Chondrocyte (in vitro differentiated cells): ENCODE data around the gene RNF144A. TPM values are rescaled to one million over a fixed set of nuclear protein-coding genes. Genes with fewer than 3 reads are reported as not detected.

Experiments
- DNase-seq: peaks from one replicate; pipeline ENCODE4 v3.0.0; 2021; ENCODE audit warnings: mixed read lengths, low spot score
- H3K27ac Mint-ChIP-seq: one replicate; pipeline ENCODE4 v1.8.0; 2021; ENCODE audit warnings: mild to moderate bottlenecking, moderate library complexity, mixed read lengths; ENCODE audit not compliant: unreplicated experiment
- H3K27me3 Mint-ChIP-seq: 2 replicates; pipeline ENCODE4 v1.8.0; 2021; ENCODE audit warnings: low read depth, mixed read lengths
- H3K36me3 Mint-ChIP-seq: 2 replicates; pipeline ENCODE4 v1.8.0; 2021; ENCODE audit warnings: low read depth, mixed read lengths
- H3K4me1 Mint-ChIP-seq: 2 replicates; pipeline ENCODE4 v1.8.0; 2021; ENCODE audit warnings: low read depth, mild to moderate bottlenecking, mixed read lengths
- H3K4me3 Mint-ChIP-seq: one replicate; pipeline ENCODE4 v1.8.0; 2021; ENCODE audit warnings: mild to moderate bottlenecking, moderate library complexity, mixed read lengths; ENCODE audit not compliant: unreplicated experiment
- H3K9me3 Mint-ChIP-seq: 2 replicates; pipeline ENCODE4 v1.8.0; 2021; ENCODE audit warnings: low read depth, mixed read lengths
- CTCF ChIP-seq: fragments of 200-600 bp; sonication (generic); IDR thresholded peaks from 2 replicates; pipeline ENCODE4 v1.5.0; 2021; ENCODE audit warnings: antibody characterized with exemption, mild to moderate bottlenecking, moderate library complexity
- total RNA-seq: library from RNA; stranded (reverse); gene quantifications from 3 replicates; pipeline ENCODE4 v1.2.1, GENCODE V29; 2021

The RNF144A gene
- total RNA-seq, 1 donor from 2014 or later: 10.9 TPM

- DNase-seq: no peak
- Mint-ChIP-seq H3K27me3 (no peaks in the 10 kb centered on the region), H3K4me1 (peaks cover 25% of the 10 kb centered on the region), H3K4me3 (no peak overlapping the region), H3K27ac (no peak overlapping the region), H3K36me3 (peaks cover 5% of the 10 kb centered on the region), H3K9me3 (peaks cover 10% of the 10 kb centered on the region)
- no peak for TF ChIP-seq CTCF
Measured at GRCh38 chr2:7061450-7061789, 144.2 kb downstream of the RNF144A start.

GRCh38 chr2:7061921-7062320 lies 144.7 kb downstream of the RNF144A start:
- Mint-ChIP-seq H3K27me3 (no peaks in the 10 kb centered on the region), H3K36me3 (peaks cover 5% of the 10 kb centered on the region), H3K4me3 (no peak overlapping the region), H3K4me1 (peaks cover 25% of the 10 kb centered on the region), H3K27ac (peak overlapping the region; percentile 58), H3K9me3 (peaks cover 10% of the 10 kb centered on the region)
- TF ChIP-seq CTCF: no peak
- DNase-seq: no peak

- Mint-ChIP-seq H3K4me1 (peaks cover 25% of the 10 kb centered on the region), H3K27ac (no peak overlapping the region), H3K4me3 (no peak overlapping the region), H3K36me3 (peaks cover 5% of the 10 kb centered on the region), H3K9me3 (peaks cover 10% of the 10 kb centered on the region), H3K27me3 (peaks cover 6% of the 10 kb centered on the region)
- no peak for TF ChIP-seq CTCF
- DNase-seq: no peak
Measured at GRCh38 chr2:7063789-7064188, 146.6 kb downstream of the RNF144A start.

- Mint-ChIP-seq H3K36me3 (peaks cover 3% of the 10 kb centered on the region), H3K4me1 (no peaks in the 10 kb centered on the region), H3K4me3 (no peak overlapping the region), H3K27me3 (peaks cover 6% of the 10 kb centered on the region), H3K9me3 (peaks cover 7% of the 10 kb centered on the region), H3K27ac (no peak overlapping the region)
- TF ChIP-seq CTCF: no peak
- DNase-seq: no peak
Measured at GRCh38 chr2:7068457-7068856, 151.2 kb downstream of the RNF144A start.

- no peak overlapping the region for H3K27ac Mint-ChIP-seq
- no peak for DNase-seq
- no peaks in the 10 kb centered on the region for H3K4me1 Mint-ChIP-seq
- H3K36me3 Mint-ChIP-seq: peaks cover 2% of the 10 kb centered on the region
- TF ChIP-seq CTCF: no peak
- peaks cover 6% of the 10 kb centered on the region for H3K27me3 Mint-ChIP-seq
- no peak overlapping the region for H3K4me3 Mint-ChIP-seq
- peaks cover 2% of the 10 kb centered on the region for H3K9me3 Mint-ChIP-seq
Measured at GRCh38 chr2:7070483-7070882, 153.3 kb downstream of the RNF144A start.
